Testis (tissue), 2 donors: ENCODE results near the gene RGS6.

Experiments used
- CTCF ChIP-seq, 3 experiments: fragments of 450-650 bp in 2 of 3; fragments of 200-600 bp in 1 of 3; sonication (generic) in 1 of 3; IDR thresholded peaks; one replicate each; pipeline ENCODE4 v1.5.1; 2016 to 2019; ENCODE audit warnings: antibody characterized with exemption in 3 of 3, mild to moderate bottlenecking in 2 of 3, moderate library complexity in 1 of 3
- POLR2A ChIP-seq: fragments of 450-650 bp; IDR thresholded peaks from one replicate; pipeline ENCODE4 v1.6.1; 2017; ENCODE audit warnings: antibody characterized with exemption, mild to moderate bottlenecking, moderate library complexity

- no peak for TF ChIP-seq CTCF (IDR thresholded peaks at IDR 0.05)
- no peak for TF ChIP-seq POLR2A
Observed at GRCh38 chr14:72045885-72046284, 113.7 kb downstream of the RGS6 start.
